ENCODE measurements around the gene DHCR24. TPM values are rescaled to one million over a fixed set of nuclear protein-coding genes. Genes with fewer than 3 reads are reported as not detected.

DHCR24 gene
- total and polyA plus RNA-seq, 2 experiments from 2014 or later: 124 to 453 TPM

- Histone ChIP-seq H3K4me3 (no peak overlapping the region), H3K79me2 (replicated peaks; ENCODE audit: insufficient read depth) (no peaks in the 10 kb centered on the region), H3K36me3 (ENCODE audit: insufficient read depth) (no peaks in the 10 kb centered on the region), H4K20me1 (replicated peaks; ENCODE audit: insufficient read depth) (no peaks in the 10 kb centered on the region), H3K9me2 (ENCODE audit: insufficient read depth) (no peaks in the 10 kb centered on the region), H2AFZ (peak overlapping the region; percentile 90), H3F3A (replicated peaks; ENCODE audit: low read depth) (no peaks in the 10 kb centered on the region), H3K27ac (ENCODE audit: low read depth) (0 out of 2 replicates have a peak overlapping the region, but pooled peaks have one; percentile 6), H3K4me2 (no peak overlapping the region), H3K4me1 (ENCODE audit: insufficient read depth) (peaks cover 16% of the 10 kb centered on the region), H3K27me3 (ENCODE audit: insufficient read depth) (no peaks in the 10 kb centered on the region)
- Mint-ChIP-seq H3K4me3 (no peak overlapping the region), H3K4me1 (peaks cover 16% of the 10 kb centered on the region), H3K27ac (no peak overlapping the region), H3K27me3 (ENCODE audit: insufficient read depth, low read depth, poor library complexity) (peaks cover 7% of the 10 kb centered on the region), H3K9me3 (peaks cover 20% of the 10 kb centered on the region), H3K36me3 (ENCODE audit: low read depth) (peaks cover 14% of the 10 kb centered on the region)
- ATAC-seq (no peak), DNase-seq (ENCODE audit: low spot score) (no peak)
- no peak for TF ChIP-seq REST (IDR thresholded peaks at IDR 0.05; ENCODE audit: unreplicated experiment)
- TF ChIP-seq CREB1 (CRISPR knock-in tag; IDR thresholded peaks at IDR 0.05; ENCODE audit: low read depth): no peak
- TF ChIP-seq ZNF331 (CRISPR knock-in tag; IDR thresholded peaks at IDR 0.05; ENCODE audit: low read depth): no peak
- TF ChIP-seq ZNF114 (CRISPR knock-in tag; IDR thresholded peaks at IDR 0.05): no peak
Measured at GRCh38 chr1:54906586-54906985, 19.6 kb upstream of the DHCR24 start.

GRCh38 chr1:54904476-54905048 is 17.6 kb upstream of the DHCR24 start:
- H3K4me1 Mint-ChIP-seq: peaks cover 18% of the 10 kb centered on the region
- no peak overlapping the region for H3K27ac Mint-ChIP-seq
- no peak overlapping the region for H3K4me3 ChIP-seq
- peaks cover 20% of the 10 kb centered on the region for H3K9me3 Mint-ChIP-seq
- no peak overlapping the region for H3K27ac ChIP-seq (ENCODE audit: low read depth)
- H2AFZ ChIP-seq: no peak overlapping the region
- no peaks in the 10 kb centered on the region for H3F3A ChIP-seq (replicated peaks; ENCODE audit: low read depth)
- H3K36me3 Mint-ChIP-seq (ENCODE audit: low read depth): peaks cover 14% of the 10 kb centered on the region
- no peaks in the 10 kb centered on the region for H3K79me2 ChIP-seq (replicated peaks; ENCODE audit: insufficient read depth)
- H3K27me3 ChIP-seq (ENCODE audit: insufficient read depth): no peaks in the 10 kb centered on the region
- H3K4me2 ChIP-seq: no peak overlapping the region
- ATAC-seq (no peak), DNase-seq (ENCODE audit: low spot score) (no peak)
- no peak overlapping the region for H3K4me3 Mint-ChIP-seq
- H3K9me2 ChIP-seq (ENCODE audit: insufficient read depth): no peaks in the 10 kb centered on the region
- peaks cover 16% of the 10 kb centered on the region for H3K4me1 ChIP-seq (ENCODE audit: insufficient read depth)
- H3K36me3 ChIP-seq (ENCODE audit: insufficient read depth): no peaks in the 10 kb centered on the region
- peaks cover 10% of the 10 kb centered on the region for H3K27me3 Mint-ChIP-seq (ENCODE audit: insufficient read depth, low read depth, poor library complexity)
- H4K20me1 ChIP-seq (replicated peaks; ENCODE audit: insufficient read depth): no peaks in the 10 kb centered on the region
- TF ChIP-seq, protein P1, sequence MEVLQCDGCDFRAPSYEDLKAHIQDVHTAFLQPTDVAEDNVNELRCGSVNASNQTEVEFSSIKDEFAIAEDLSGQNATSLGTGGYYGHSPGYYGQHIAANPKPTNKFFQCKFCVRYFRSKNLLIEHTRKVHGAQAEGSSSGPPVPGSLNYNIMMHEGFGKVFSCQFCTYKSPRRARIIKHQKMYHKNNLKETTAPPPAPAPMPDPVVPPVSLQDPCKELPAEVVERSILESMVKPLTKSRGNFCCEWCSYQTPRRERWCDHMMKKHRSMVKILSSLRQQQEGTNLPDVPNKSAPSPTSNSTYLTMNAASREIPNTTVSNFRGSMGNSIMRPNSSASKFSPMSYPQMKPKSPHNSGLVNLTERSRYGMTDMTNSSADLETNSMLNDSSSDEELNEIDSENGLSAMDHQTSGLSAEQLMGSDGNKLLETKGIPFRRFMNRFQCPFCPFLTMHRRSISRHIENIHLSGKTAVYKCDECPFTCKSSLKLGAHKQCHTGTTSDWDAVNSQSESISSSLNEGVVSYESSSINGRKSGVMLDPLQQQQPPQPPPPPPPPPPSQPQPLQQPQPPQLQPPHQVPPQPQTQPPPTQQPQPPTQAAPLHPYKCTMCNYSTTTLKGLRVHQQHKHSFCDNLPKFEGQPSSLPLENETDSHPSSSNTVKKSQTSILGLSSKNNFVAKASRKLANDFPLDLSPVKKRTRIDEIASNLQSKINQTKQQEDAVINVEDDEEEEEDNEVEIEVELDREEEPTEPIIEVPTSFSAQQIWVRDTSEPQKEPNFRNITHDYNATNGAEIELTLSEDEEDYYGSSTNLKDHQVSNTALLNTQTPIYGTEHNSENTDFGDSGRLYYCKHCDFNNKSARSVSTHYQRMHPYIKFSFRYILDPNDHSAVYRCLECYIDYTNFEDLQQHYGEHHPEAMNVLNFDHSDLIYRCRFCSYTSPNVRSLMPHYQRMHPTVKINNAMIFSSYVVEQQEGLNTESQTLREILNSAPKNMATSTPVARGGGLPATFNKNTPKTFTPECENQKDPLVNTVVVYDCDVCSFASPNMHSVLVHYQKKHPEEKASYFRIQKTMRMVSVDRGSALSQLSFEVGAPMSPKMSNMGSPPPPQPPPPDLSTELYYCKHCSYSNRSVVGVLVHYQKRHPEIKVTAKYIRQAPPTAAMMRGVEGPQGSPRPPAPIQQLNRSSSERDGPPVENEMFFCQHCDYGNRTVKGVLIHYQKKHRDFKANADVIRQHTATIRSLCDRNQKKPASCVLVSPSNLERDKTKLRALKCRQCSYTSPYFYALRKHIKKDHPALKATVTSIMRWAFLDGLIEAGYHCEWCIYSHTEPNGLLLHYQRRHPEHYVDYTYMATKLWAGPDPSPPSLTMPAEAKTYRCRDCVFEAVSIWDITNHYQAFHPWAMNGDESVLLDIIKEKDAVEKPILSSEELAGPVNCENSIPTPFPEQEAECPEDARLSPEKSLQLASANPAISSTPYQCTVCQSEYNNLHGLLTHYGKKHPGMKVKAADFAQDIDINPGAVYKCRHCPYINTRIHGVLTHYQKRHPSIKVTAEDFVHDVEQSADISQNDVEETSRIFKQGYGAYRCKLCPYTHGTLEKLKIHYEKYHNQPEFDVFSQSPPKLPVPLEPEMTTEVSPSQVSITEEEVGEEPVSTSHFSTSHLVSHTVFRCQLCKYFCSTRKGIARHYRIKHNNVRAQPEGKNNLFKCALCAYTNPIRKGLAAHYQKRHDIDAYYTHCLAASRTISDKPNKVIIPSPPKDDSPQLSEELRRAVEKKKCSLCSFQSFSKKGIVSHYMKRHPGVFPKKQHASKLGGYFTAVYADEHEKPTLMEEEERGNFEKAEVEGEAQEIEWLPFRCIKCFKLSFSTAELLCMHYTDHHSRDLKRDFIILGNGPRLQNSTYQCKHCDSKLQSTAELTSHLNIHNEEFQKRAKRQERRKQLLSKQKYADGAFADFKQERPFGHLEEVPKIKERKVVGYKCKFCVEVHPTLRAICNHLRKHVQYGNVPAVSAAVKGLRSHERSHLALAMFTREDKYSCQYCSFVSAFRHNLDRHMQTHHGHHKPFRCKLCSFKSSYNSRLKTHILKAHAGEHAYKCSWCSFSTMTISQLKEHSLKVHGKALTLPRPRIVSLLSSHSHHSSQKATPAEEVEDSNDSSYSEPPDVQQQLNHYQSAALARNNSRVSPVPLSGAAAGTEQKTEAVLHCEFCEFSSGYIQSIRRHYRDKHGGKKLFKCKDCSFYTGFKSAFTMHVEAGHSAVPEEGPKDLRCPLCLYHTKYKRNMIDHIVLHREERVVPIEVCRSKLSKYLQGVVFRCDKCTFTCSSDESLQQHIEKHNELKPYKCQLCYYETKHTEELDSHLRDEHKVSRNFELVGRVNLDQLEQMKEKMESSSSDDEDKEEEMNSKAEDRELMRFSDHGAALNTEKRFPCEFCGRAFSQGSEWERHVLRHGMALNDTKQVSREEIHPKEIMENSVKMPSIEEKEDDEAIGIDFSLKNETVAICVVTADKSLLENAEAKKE (CRISPR knock-in tag; IDR thresholded peaks at IDR 0.05): no peak
- TF ChIP-seq POLR2AphosphoS5 (IDR thresholded peaks at IDR 0.05; ENCODE audit: low read depth) (no peak), CREB1 (CRISPR knock-in tag; IDR thresholded peaks at IDR 0.05; ENCODE audit: low read depth) (no peak), EZH2phosphoT487 (IDR thresholded peaks at IDR 0.05; ENCODE audit: unreplicated experiment) (no peak), REST (IDR thresholded peaks at IDR 0.05; ENCODE audit: unreplicated experiment) (no peak), NANOG (IDR thresholded peaks at IDR 0.05; ENCODE audit: borderline replicate concordance) (no peak)
